ENCODE data around the gene PCDHA10. TPM values are rescaled to one million over a fixed set of nuclear protein-coding genes. Genes with fewer than 3 reads are reported as not detected.

The PCDHA10 gene
- total RNA-seq, 1 experiment from 2014 or later: 10.8 TPM

GRCh38 chr5:140857177-140857986 lies 1.7 kb downstream of the PCDHA10 start:
- H3K4me3 Mint-ChIP-seq: peak overlapping the region; percentile 92
- POLR2A ChIA-PET: no interaction called here
- peaks cover 24% of the 10 kb centered on the region for H3K9me3 Mint-ChIP-seq
- peaks cover 23% of the 10 kb centered on the region for H3K4me1 Mint-ChIP-seq
- peaks cover 37% of the 10 kb centered on the region for H3K36me3 Mint-ChIP-seq
- no peak for DNase-seq (ENCODE audit: low spot score)
- ATAC-seq: no peak
- H3K27me3 Mint-ChIP-seq (ENCODE audit: low read depth): no peaks in the 10 kb centered on the region
- CTCF ChIA-PET: interaction anchor here (0.7 to 3.1 kb wide), 15 partner anchors 11 to 298 kb away, joined by 3 to 71 read pairs (median 7); partner anchors contain the start of genes PCDHA1, PCDHA11, PCDHA13 and PCDHA6
- TF ChIP-seq MYBL2 (CRISPR knock-in tag; IDR thresholded peaks at IDR 0.05) (no peak), SMAD3 (CRISPR knock-in tag; IDR thresholded peaks at IDR 0.05; ENCODE audit: borderline replicate concordance) (no peak)
- TF ChIP-seq, protein P1, sequence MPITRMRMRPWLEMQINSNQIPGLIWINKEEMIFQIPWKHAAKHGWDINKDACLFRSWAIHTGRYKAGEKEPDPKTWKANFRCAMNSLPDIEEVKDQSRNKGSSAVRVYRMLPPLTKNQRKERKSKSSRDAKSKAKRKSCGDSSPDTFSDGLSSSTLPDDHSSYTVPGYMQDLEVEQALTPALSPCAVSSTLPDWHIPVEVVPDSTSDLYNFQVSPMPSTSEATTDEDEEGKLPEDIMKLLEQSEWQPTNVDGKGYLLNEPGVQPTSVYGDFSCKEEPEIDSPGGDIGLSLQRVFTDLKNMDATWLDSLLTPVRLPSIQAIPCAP (CRISPR knock-in tag; IDR thresholded peaks at IDR 0.05): no peak
- TF ChIP-seq, protein P2, sequence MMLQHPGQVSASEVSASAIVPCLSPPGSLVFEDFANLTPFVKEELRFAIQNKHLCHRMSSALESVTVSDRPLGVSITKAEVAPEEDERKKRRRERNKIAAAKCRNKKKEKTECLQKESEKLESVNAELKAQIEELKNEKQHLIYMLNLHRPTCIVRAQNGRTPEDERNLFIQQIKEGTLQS (CRISPR knock-in tag; conservative IDR thresholded peaks at IDR 0.05): no peak
- H3K27ac Mint-ChIP-seq: no peak overlapping the region

DNA sequence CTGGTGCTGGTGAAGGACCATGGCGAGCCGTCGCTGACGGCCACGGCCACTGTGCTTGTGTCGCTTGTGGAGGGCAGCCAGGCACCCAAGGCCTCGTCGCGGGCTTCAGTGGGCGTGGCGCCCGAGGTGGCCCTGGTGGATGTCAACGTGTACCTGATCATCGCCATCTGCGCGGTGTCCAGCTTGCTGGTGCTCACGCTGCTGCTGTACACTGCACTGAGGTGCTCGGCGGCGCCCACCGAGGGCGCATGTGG lies 2.2 kb downstream of the PCDHA10 start:
- Mint-ChIP-seq H3K9me3 (peaks cover 28% of the 10 kb centered on the region), H3K4me1 (peaks cover 23% of the 10 kb centered on the region), H3K4me3 (peak overlapping the region; percentile 30), H3K27ac (no peak overlapping the region), H3K27me3 (ENCODE audit: low read depth) (no peaks in the 10 kb centered on the region), H3K36me3 (peaks cover 42% of the 10 kb centered on the region)
- TF ChIP-seq PRRX2 (CRISPR knock-in tag; IDR thresholded peaks at IDR 0.05) (no peak), GABPB1 (CRISPR knock-in tag; IDR thresholded peaks at IDR 0.05) (no peak), TP53 (CRISPR knock-in tag; IDR thresholded peaks at IDR 0.05) (no peak), E2F1 (CRISPR knock-in tag; IDR thresholded peaks at IDR 0.05) (no peak), GTF2I (CRISPR knock-in tag; conservative IDR thresholded peaks at IDR 0.05) (no peak), ZNF219 (CRISPR knock-in tag; IDR thresholded peaks at IDR 0.05; ENCODE audit: borderline replicate concordance) (no peak), SOX15 (CRISPR knock-in tag; IDR thresholded peaks at IDR 0.05) (no peak), ZSCAN18 (CRISPR knock-in tag; IDR thresholded peaks at IDR 0.05) (no peak), ESRRA (CRISPR knock-in tag; IDR thresholded peaks at IDR 0.05; ENCODE audit: borderline replicate concordance) (no peak), CREM (CRISPR knock-in tag; IDR thresholded peaks at IDR 0.05) (no peak), ARID4B (CRISPR knock-in tag; IDR thresholded peaks at IDR 0.05; ENCODE audit: borderline replicate concordance) (no peak), MXD4 (CRISPR knock-in tag; IDR thresholded peaks at IDR 0.05; ENCODE audit: borderline replicate concordance) (no peak), ATF1 (CRISPR knock-in tag; IDR thresholded peaks at IDR 0.05) (no peak)
- TF ChIP-seq, protein P3, sequence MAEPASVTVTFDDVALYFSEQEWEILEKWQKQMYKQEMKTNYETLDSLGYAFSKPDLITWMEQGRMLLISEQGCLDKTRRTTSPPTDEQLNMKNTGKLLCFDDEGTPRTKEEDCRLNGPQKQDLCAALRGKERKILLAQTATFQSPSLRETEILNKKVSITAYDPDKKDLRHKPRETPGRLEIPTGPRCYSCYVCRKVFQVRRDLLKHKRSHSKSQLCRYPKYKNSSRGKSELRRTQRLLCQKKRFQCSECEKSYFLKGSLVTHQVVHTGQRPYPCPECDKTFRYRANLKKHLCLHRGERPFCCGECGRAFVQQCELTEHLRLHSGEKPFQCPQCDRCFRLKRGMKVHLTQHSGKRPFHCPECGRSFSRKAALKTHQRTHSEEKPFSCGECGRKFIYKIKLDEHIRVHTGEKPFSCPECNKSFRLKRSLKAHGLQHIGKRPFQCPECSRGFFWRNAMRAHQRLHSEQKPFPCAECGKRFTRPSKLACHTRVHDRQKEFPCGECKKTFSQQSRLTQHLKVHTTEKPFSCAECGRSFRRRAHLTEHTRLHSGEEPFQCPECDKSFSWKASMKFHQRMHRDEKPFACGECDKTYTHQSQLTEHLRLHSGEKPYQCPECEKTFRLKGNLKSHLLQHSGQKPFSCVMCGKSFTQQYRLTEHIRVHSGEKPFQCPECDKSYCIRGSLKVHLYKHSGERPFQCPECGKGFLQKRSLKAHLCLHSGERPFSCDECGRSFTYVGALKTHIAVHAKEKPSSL (CRISPR knock-in tag; conservative IDR thresholded peaks at IDR 0.05): no peak
- TF ChIP-seq, protein P4, sequence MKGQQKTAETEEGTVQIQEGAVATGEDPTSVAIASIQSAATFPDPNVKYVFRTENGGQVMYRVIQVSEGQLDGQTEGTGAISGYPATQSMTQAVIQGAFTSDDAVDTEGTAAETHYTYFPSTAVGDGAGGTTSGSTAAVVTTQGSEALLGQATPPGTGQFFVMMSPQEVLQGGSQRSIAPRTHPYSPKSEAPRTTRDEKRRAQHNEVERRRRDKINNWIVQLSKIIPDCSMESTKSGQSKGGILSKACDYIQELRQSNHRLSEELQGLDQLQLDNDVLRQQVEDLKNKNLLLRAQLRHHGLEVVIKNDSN (CRISPR knock-in tag; IDR thresholded peaks at IDR 0.05): no peak
- CTCF ChIA-PET: interaction anchor here (0.7 to 4.0 kb wide), 7 partner anchors 11 to 182 kb away, joined by 3 to 61 read pairs (median 5); partner anchors contain the start of genes PCDHA1, PCDHA11 and PCDHA8
- ATAC-seq: no peak
- no peak for DNase-seq (ENCODE audit: low spot score)
- POLR2A ChIA-PET: no interaction called here

Data from WTC11 (cell line).